Neural cell (in vitro differentiated cells): ENCODE measurements around the gene DTWD1. TPM values are rescaled to one million over a fixed set of nuclear protein-coding genes. Genes with fewer than 3 reads are reported as not detected.
"Not testable (repeated sequence)": the region's sequence is repeated elsewhere in the genome, so short reads cannot be mapped to it uniquely, and the experiment has no call there.

ENCODE experiments used
- H2AFZ ChIP-seq: fragments of 200-600, 300-800 bp; sonication (generic), shearing (Covaris generic); 2 replicates; pipeline ENCODE4 v1.6.0; 2014; ENCODE audit warnings: low read depth, mild to moderate bottlenecking, antibody characterized with exemption, low read length, moderate library complexity
- H3F3A ChIP-seq: fragments of 200-600 bp; shearing (Covaris generic); 2 replicates; pipeline ENCODE4 v1.6.1; 2016; ENCODE audit warnings: mild to moderate bottlenecking, moderate library complexity, mixed read lengths, antibody characterized with exemption, low read length; ENCODE audit not compliant: insufficient read depth, poor library complexity, severe bottlenecking
- H3K27ac ChIP-seq: fragments of 200-600, 300-800 bp; sonication (generic), shearing (Covaris generic); 2 replicates; pipeline ENCODE4 v1.5.1; 2014; ENCODE audit warnings: mild to moderate bottlenecking, low read length, moderate library complexity
- H3K27me3 ChIP-seq: fragments of 300-800, 200-600 bp; sonication (generic), shearing (Covaris generic); 2 replicates; pipeline ENCODE4 v1.6.0; 2014; ENCODE audit warnings: mild to moderate bottlenecking, low read depth, low read length, moderate library complexity; ENCODE audit not compliant: insufficient read depth
- H3K36me3 ChIP-seq: fragments of 300-800, 200-600 bp; sonication (generic), shearing (Covaris generic); 2 replicates; pipeline ENCODE4 v1.5.1; 2014; ENCODE audit warnings: mild to moderate bottlenecking, antibody characterized with exemption, low read length, moderate library complexity; ENCODE audit not compliant: insufficient read depth
- H3K4me2 ChIP-seq: fragments of 300-800, 200-600 bp; sonication (generic), shearing (Covaris generic); 2 replicates; pipeline ENCODE4 v1.6.0; 2014; ENCODE audit warnings: mild to moderate bottlenecking, low read length
- H3K4me3 ChIP-seq: fragments of 300-800, 200-600 bp; sonication (generic), shearing (Covaris generic); 2 replicates; pipeline ENCODE4 v1.5.1; 2014; ENCODE audit warnings: mild to moderate bottlenecking, low read length, moderate library complexity
- H3K79me2 ChIP-seq: fragments of 200-600 bp; shearing (Covaris generic); replicated peaks from 2 replicates; pipeline ENCODE4 v1.6.0; 2014; ENCODE audit warnings: mild to moderate bottlenecking, low read length, moderate library complexity; ENCODE audit not compliant: insufficient read depth
- H3K9ac ChIP-seq: fragments of 300-800, 200-600 bp; sonication (generic), shearing (Covaris generic); 2 replicates; pipeline ENCODE4 v1.6.1; 2016; ENCODE audit warnings: mild to moderate bottlenecking, low read length, mixed read lengths
- H3K9me2 ChIP-seq: fragments of 200-600 bp; shearing (Covaris generic); 2 replicates; pipeline ENCODE4 v1.6.1; 2016; ENCODE audit warnings: mild to moderate bottlenecking, low read length, mixed read lengths; ENCODE audit not compliant: insufficient read depth
- H3K9me3 ChIP-seq: fragments of 200-600, 300-800 bp; sonication (generic), shearing (Covaris generic); 2 replicates; pipeline ENCODE4 v1.6.1; 2016; ENCODE audit warnings: mild to moderate bottlenecking, mixed run types, low read length, moderate library complexity, mixed read lengths
- H4K20me1 ChIP-seq: fragments of 200-600 bp; shearing (Covaris generic); 2 replicates; pipeline ENCODE4 v1.6.1; 2016; ENCODE audit warnings: mild to moderate bottlenecking, mixed run types; ENCODE audit not compliant: insufficient read depth
- CTCF ChIP-seq: fragments of 450-650 bp; IDR thresholded peaks from 2 replicates; pipeline ENCODE4 v1.5.1; 2014; ENCODE audit warnings: antibody characterized with exemption, mild to moderate bottlenecking, moderate library complexity; ENCODE audit not compliant: poor library complexity, severe bottlenecking
- EP300 ChIP-seq: fragments of 450-650 bp; conservative IDR thresholded peaks from 2 replicates; pipeline ENCODE4 v1.6.1; 2014; ENCODE audit warnings: antibody characterized with exemption, mild to moderate bottlenecking, moderate library complexity; ENCODE audit not compliant: poor library complexity, severe bottlenecking
- EZH2 ChIP-seq: fragments of 200-600, 300-800 bp; shearing (Covaris generic), sonication (generic); IDR thresholded peaks from 2 replicates; pipeline ENCODE4 v1.6.1; 2014; ENCODE audit warnings: antibody characterized with exemption, low read length, borderline replicate concordance, mild to moderate bottlenecking; ENCODE audit not compliant: insufficient read depth, poor library complexity, severe bottlenecking
- MXI1 ChIP-seq: fragments of 450-650 bp; conservative IDR thresholded peaks from 2 replicates; pipeline ENCODE4 v1.6.1; 2014; ENCODE audit warnings: antibody characterized with exemption, mild to moderate bottlenecking; ENCODE audit not compliant: poor library complexity, severe bottlenecking
- POLR2AphosphoS5 ChIP-seq: IDR thresholded peaks from 2 replicates; pipeline ENCODE4 v1.6.1; 2012
- RAD21 ChIP-seq: fragments of 450-650 bp; conservative IDR thresholded peaks from 2 replicates; pipeline ENCODE4 v1.6.1; 2014; ENCODE audit warnings: antibody characterized with exemption, mild to moderate bottlenecking, moderate library complexity
- REST ChIP-seq: IDR thresholded peaks from 2 replicates; pipeline ENCODE4 v1.6.1; 2012; ENCODE audit warnings: borderline replicate concordance
- SMC3 ChIP-seq: fragments of 450-650 bp; conservative IDR thresholded peaks from 2 replicates; pipeline ENCODE4 v1.6.1; 2014; ENCODE audit warnings: antibody characterized with exemption, mild to moderate bottlenecking, moderate library complexity; ENCODE audit not compliant: poor library complexity
- TAF1 ChIP-seq: IDR thresholded peaks from 2 replicates; pipeline ENCODE4 v1.6.1; 2012; ENCODE audit warnings: low read depth
- polyA plus RNA-seq: library from polyadenylated mRNA; depleted of rRNA; stranded (reverse); fragments of >200 nt; gene quantifications from 2 replicates; pipeline ENCODE4 v1.2.3, GENCODE V29; 2014

Gene DTWD1
- polyA plus RNA-seq, 1 donor from 2014 or later = 16.5 TPM

- H3K9me3 ChIP-seq = no peaks in the 10 kb centered on the region
- H3F3A ChIP-seq = no peaks in the 10 kb centered on the region
- H3K79me2 ChIP-seq = no peaks in the 10 kb centered on the region
- H3K27ac ChIP-seq = no peak overlapping the region
- no peaks in the 10 kb centered on the region for H3K36me3 ChIP-seq
- H4K20me1 ChIP-seq = no peaks in the 10 kb centered on the region
- H3K27me3 ChIP-seq = no peaks in the 10 kb centered on the region
- TF ChIP-seq CTCF (no peak), RAD21 (no peak), MXI1 (no peak), POLR2AphosphoS5 (no peak), EZH2 (no peak), EP300 (no peak), REST (no peak), TAF1 (no peak), SMC3 (no peak)
- no peak overlapping the region for H2AFZ ChIP-seq
- no peak overlapping the region for H3K4me2 ChIP-seq
- H3K4me3 ChIP-seq = no peak overlapping the region
- no peak overlapping the region for H3K9ac ChIP-seq
- no peaks in the 10 kb centered on the region for H3K9me2 ChIP-seq
Observed at GRCh38 chr15:49697121-49697520, 76.3 kb downstream of the DTWD1 start.

- H2AFZ ChIP-seq, H4K20me1 ChIP-seq, H3K36me3 ChIP-seq, H3K4me2 ChIP-seq, H3K79me2 ChIP-seq, H3K27ac ChIP-seq, H3F3A ChIP-seq, H3K27me3 ChIP-seq, H3K9me3 ChIP-seq, H3K4me3 ChIP-seq, H3K9ac ChIP-seq, H3K9me2 ChIP-seq: not testable (repeated sequence)
Observed at GRCh38 chr15:49702982-49703381, 82.1 kb downstream of the DTWD1 start.

Other genes with a start within 250 kb of the DTWD1 start
- gene FGF7, start 197.8 kb upstream of the DTWD1 start, polyA plus RNA-seq = 0.04 and 0.88 TPM in 2 replicates
- gene FAM227B, start 230 bp upstream of the DTWD1 start, polyA plus RNA-seq = 0.88 and 1.7 TPM in 2 replicates